ENCODE measurements around the gene SSTR3.
"Not testable (repeated sequence)": the region's sequence is repeated elsewhere in the genome, so short reads cannot be mapped to it uniquely, and the experiment has no call there.

The SSTR3 gene

GRCh38 chr22:37209140-37209845, 3.0 kb downstream of the SSTR3 start:
- DNase-seq, result no peak

GRCh38 chr22:37208401-37209139, 3.7 kb downstream of the SSTR3 start:
- no peak for DNase-seq

DNA sequence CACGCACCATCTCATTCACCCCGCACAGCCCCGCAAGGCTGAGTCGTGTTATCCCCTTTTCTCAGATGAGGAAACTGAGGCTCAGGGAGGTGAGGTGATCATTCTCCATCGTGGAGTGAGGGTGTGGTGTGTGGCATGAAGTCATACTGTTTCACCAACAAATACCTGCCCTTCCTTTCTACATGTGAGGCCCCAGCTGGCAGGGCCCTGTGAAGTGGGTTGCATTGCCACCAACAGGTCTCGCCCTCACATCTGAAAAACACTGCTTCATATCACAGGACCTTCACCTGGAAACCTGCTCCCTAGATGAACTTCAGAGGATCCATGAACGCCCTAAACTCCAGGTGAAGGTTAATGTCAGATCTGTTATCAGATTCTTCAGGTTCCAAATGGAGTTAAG, 4.3 kb downstream of the SSTR3 start:
- DNase-seq, result no peak

- no peak for DNase-seq
These were observed 5.1 kb downstream of the SSTR3 start for GRCh38 chr22:37206841-37207821.

- DNase-seq, result no peak
These were observed 6.0 kb downstream of the SSTR3 start for GRCh38 chr22:37206118-37206840.

DNA sequence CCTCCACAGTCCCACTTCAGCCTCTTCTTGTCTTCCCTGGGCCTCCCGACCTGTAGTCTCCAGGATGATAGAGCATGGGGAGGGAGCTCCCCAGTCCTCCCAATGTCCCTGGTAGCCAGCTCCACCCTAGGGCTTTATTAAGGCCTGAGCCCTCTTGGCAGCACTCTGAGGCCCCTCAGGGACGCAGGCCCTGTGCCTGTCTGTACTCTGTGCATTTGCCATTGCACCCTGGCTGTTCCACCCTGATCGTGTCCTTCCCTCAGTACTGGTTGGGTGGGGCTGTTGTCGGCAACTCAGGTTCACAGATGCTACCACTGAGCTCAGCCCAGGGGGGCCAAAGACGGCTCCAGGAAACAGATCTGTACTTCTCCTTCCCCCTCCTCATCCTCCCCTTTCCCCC, 7.2 kb downstream of the SSTR3 start:
- DNase-seq, result no peak

- DNase-seq, result no peak
These were observed 8.1 kb downstream of the SSTR3 start for GRCh38 chr22:37204045-37204655.

DNA sequence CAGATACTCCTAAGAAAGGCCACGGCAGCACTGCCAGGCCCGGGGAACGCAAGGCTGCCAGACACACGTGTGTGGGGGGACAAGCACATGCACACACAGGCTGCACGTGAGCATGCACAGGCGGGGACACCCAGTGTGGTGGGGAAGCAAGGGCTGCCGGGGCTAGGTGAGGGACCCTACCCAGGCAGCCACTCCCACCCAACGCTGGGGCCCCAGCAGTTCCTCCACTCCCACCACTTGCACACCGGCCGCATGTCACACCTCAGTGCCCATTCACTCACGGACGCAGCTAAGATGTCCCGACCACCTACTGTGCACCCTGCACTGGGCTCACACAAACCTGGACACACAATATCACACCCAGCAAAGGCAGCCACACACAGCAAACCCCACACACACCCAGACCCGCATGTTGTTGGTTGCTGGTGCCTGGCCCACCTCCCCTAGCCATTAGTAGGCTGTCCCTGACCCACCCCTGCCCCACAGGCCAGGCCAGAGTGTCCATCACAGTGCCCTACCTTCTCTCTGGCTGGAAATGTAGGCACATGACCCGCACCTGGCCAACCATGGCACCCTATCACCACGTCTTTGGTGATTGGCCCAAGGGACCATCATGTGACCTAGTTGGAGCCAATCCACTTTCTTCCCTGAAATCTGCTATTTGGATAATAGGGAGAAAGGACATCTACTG, 8.8 kb downstream of the SSTR3 start:
- DNase-seq, result no peak

GRCh38 chr22:37202716-37203115, 9.6 kb downstream of the SSTR3 start:
- no peak for DNase-seq

- DNase-seq, result no peak
These were observed 10.2 kb downstream of the SSTR3 start for GRCh38 chr22:37202001-37202555.

DNA sequence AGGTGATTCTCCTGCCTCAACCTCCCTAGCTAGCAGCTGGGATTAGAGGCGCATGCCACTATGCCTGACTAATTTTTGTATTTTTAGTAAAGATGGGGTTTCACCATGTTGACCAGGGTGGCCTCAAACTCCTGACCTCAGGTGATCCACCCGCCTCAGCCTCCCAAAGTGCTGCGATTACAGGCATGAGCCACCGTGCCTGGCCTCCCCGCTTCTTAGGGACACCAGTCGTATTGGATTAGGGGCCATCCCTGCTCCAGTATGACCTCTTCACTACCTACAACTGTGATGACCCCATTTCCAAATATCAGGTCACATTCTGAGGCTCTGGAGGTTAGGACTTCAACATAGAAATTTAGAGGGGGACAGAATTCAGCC, 10.8 kb downstream of the SSTR3 start:
- DNase-seq, result not testable (repeated sequence)

DNA sequence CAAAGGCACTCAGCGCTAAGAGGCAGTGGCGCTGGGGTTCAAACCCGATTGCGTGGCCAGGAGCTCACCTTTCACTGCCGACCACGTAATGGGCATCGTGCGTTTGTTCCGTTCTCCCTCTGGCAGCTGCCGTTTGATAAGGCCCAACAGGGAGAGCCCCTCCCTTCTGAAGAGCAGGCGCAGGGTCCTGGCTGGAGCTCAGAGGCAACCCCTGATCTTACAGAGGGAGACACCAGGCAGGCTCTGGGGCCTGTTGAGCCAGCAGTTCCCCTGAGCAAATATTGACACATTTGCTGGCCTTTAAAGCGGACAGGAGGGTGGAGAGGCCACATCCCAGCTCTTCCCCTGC, 12.5 kb downstream of the SSTR3 start:
- DNase-seq, result no peak

GRCh38 chr22:37199103-37199759, 13.0 kb downstream of the SSTR3 start:
- peak; percentile 98 for DNase-seq

DNA sequence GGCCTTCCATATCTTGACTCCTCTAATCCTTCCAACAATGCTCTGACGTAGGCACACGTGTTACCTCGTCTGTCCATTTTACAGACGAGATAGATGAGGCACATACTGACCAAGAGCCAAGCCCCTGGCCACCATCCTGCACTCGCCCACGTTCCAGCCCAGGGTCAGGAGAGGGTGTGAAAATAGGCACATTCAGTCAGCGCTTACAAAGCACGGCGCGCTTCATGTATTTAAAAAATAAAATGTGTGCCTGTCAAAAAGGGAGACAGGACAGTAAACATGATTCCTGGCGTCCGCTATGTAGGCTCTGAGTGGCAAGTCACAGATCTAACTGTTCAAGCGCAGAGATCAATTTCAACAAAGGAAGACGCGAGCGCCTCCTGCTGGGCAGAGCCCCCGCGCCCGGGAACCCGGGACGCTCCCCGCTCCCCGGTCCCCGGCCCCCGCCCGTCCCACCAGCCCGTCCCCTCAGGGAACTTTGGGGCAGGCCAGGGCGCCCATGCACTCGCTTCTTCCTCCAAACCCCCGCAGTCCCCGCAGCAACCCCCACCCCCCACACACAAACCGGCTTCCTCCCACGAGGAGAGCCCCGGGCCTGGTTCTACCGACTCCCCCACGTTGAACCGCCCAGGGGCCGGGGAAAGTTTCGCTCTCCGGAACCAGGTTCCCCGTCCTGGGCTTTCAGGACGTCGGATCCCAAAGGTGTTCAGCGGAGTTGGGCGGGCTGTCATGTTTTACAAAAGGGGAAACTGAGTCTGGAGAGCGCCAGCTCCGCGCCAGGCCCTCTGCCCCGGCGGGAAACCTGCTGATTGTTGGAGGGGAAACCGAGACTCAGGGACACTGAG, 13.8 kb downstream of the SSTR3 start:
- peak; percentile 84 for DNase-seq

DNA sequence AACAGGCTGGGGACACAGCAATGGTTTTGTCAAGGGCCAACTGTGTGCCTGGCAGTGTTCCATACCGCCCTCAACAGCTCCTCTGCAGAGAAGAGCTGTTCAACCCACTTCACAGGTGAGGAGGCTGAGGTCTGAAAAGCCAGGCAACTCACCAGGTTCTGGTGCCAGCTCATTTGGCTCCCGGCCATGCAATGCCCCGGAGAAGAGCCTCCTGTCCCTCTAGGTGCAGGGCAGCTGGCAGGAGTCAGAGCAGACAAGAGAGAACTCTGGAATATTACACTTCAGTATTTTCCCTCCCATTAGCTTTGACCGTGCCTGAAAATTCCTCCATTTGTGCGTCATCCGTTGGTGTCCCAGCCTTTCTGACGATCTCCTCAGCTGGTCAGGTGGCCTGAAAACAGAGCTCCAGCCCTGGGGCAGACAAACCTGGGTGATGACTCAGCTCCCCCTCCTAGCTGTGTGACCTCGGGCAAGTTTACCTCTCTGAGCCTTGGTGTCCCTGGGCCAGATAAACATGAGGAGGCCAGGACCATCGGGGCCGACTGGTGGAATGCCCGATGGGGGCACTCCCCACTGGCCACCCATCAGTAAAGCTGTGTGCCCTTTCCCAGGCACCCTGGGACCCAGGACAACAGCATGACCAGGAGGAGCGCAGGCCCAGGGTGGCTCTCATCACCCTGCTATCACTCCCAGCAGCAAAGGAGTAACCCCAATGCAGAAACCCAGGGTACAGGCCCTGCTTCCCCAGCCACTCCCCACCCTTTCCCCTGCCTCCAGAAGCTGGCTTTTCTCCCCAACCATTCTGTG, 14.6 kb downstream of the SSTR3 start:
- no peak for DNase-seq

GRCh38 chr22:37196539-37197450, 15.5 kb downstream of the SSTR3 start:
- DNase-seq, result no peak

DNA sequence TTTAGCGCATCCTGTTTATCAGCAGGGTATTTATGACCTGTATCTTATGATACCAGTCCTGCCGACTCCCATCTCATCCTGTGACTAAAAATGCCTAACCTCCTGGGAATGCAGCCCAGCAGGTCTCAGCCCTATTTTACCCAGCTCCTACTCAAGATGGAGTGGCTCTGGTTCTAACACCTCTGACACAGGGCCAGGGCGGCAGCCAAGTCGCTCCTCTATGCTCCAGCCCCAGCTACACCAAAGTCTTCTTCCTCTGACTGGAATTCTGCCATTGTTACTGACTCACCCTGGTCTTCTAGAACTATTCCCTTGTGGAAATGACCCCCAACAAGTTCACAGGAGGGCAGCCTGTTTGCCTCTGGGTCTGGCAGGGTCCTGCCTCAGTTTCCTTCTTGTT, 16.4 kb downstream of the SSTR3 start:
- no peak for DNase-seq

- no peak for DNase-seq
These were observed 17.5 kb downstream of the SSTR3 start for GRCh38 chr22:37194750-37195149.

Data from activated CD4-positive, alpha-beta T cell treated with anti-CD3 and anti-CD28 coated beads for 1 hour (primary cell).